GM12878 (cell line): ENCODE results near the gene RAPGEF1. TPM values are rescaled to one million over a fixed set of nuclear protein-coding genes. Genes with fewer than 3 reads are reported as not detected.
A peak's percentile ranks its signal among the peaks of the same experiment; 100 is the strongest.

Source experiments
- ATAC-seq: fragments of 200-7000 bp; cut with Tn5 transposase; 3 replicates; pipeline ENCODE4 v1.9.1; 2020; ENCODE audit warnings: mild to moderate bottlenecking, moderate library complexity
- BruUV-seq: library from RNA; stranded (reverse); fragments of 400-500 nt; replicated peaks from 2 replicates; lab custom pipeline; 2021; lab: Mats Ljungman, UMichigan
- CTCF ChIA-PET: fragments of 300-600 bp; sonication (Branson Sonifier 250); formaldehyde crosslinking; extraction: SDS; loops from one replicate; lab custom pipeline; 2021; ENCODE audit warnings: inconsistent platforms; lab: Yijun Ruan, JAX
- POLR2A ChIA-PET: fragments of 350-600 bp; formaldehyde crosslinking; extraction: SDS; loops from one replicate; lab custom pipeline; 2021; ENCODE audit warnings: inconsistent platforms; lab: Charles Lee
- RAD21 ChIA-PET: fragments of 300-600 bp; sonication (Branson Sonifier 250); formaldehyde crosslinking; loops from one replicate; lab custom pipeline; 2023; ENCODE audit warnings: antibody characterized with exemption; ENCODE audit not compliant: unreplicated experiment; lab: Charles Lee
- SMC1A ChIA-PET: fragments of 300-600 bp; sonication (Branson Sonifier 250); formaldehyde crosslinking; loops from one replicate; lab custom pipeline; 2023; ENCODE audit not compliant: unreplicated experiment, uncharacterized antibody; lab: Charles Lee
- DNase-seq: peaks from one replicate; pipeline ENCODE4 v3.0.0-alpha.2; 2011; ENCODE audit warnings: low read depth, low spot score
- FAIRE-seq: peaks from 3 replicates; lab custom pipeline; 2011; peaks lifted over from hg19 to GRCh38; lab: Jason Lieb, UNC
- H2AFZ ChIP-seq: 2 replicates; pipeline ENCODE4 v1.6.0; 2011; ENCODE audit warnings: low read depth, low read length, control low read depth; ENCODE audit not compliant: control insufficient read depth
- H3K27ac ChIP-seq: 2 replicates; pipeline ENCODE4 v1.5.1; 2011; ENCODE audit warnings: control low read depth; ENCODE audit not compliant: control insufficient read depth, insufficient read depth
- H3K27me3 ChIP-seq, 2 experiments: replicated peaks in 1 of 2; 2 replicates each; pipeline versions ENCODE4 v1.6.0 to v1.6.1; 2011; ENCODE audit warnings: low read length in 1 of 2; ENCODE audit not compliant: control insufficient read depth in 2 of 2, insufficient read depth in 2 of 2
- H3K36me3 ChIP-seq, 2 experiments: 2 replicates each; pipeline ENCODE4 v1.5.1; 2011; ENCODE audit warnings: low read length in 1 of 2; ENCODE audit not compliant: control insufficient read depth in 2 of 2, insufficient read depth in 2 of 2
- H3K4me1 ChIP-seq: 2 replicates; pipeline ENCODE4 v1.6.1; 2011; ENCODE audit warnings: mild to moderate bottlenecking, low read length, moderate library complexity, mixed read lengths; ENCODE audit not compliant: control insufficient read depth, insufficient read depth
- H3K4me2 ChIP-seq: 2 replicates; pipeline ENCODE4 v1.6.0; 2011; ENCODE audit warnings: control low read depth; ENCODE audit not compliant: control insufficient read depth, insufficient read depth
- H3K4me3 ChIP-seq: fragments of 200-600 bp; sonication (generic); 2 replicates; pipeline ENCODE4 v1.5.1; 2016
- H3K79me2 ChIP-seq: 2 replicates; pipeline ENCODE4 v1.6.0; 2011; ENCODE audit warnings: low read length; ENCODE audit not compliant: control insufficient read depth, insufficient read depth
- H3K9ac ChIP-seq: 2 replicates; pipeline ENCODE4 v1.8.0; 2011; ENCODE audit warnings: low read length, control low read depth, mixed read lengths; ENCODE audit not compliant: control insufficient read depth, insufficient read depth
- H3K9me3 ChIP-seq: replicated peaks from 3 replicates; pipeline ENCODE4 v1.5.1; 2011; ENCODE audit warnings: mild to moderate bottlenecking, low read length; ENCODE audit not compliant: control insufficient read depth, insufficient read depth
- H4K20me1 ChIP-seq: 2 replicates; pipeline ENCODE4 v1.6.0; 2011; ENCODE audit not compliant: control insufficient read depth, insufficient read depth
- CREB1 ChIP-seq: IDR thresholded peaks from 2 replicates; pipeline ENCODE4 v1.6.1; 2012; ENCODE audit warnings: low read depth, mild to moderate bottlenecking, inconsistent platforms
- CREM ChIP-seq: IDR thresholded peaks from 2 replicates; pipeline ENCODE4 v1.6.1; 2014; ENCODE audit warnings: antibody characterized with exemption, low read depth
- WGBS: methylation state at CpG from one replicate; pipeline ENCODE4 v1.1.6; 2016; ENCODE audit warnings: low lambda C conversion rate; ENCODE audit not compliant: insufficient replicate concordance, insufficient coverage; ENCODE audit errors: missing lambda C conversion rate; 5-methylcytosine and 5-hydroxymethylcytosine counted together
- in situ Hi-C: fragments of 300-500 bp; cut with MboI; formaldehyde crosslinking; loops from 9 replicates; pipeline ENCODE4 v1.14.3; 2018; ENCODE audit warnings: mixed read lengths
- intact Hi-C: fragments of 100-400 bp; cut with micrococcal nuclease; formaldehyde crosslinking; loops from one replicate; pipeline ENCODE4 v1.14.2; 2022; ENCODE audit not compliant: unreplicated experiment
- polyA plus RNA-seq, 11 experiments: library from polyadenylated mRNA; depleted of rRNA in 4 of 11; unstranded in 6 of 11; stranded (reverse) in 5 of 11; fragments of >200 nt; fragmentation: Nextera tagmentation in 4 of 11; fragmentation: Illumina TruSeq in 1 of 11; extraction: Ambion mirVana in 4 of 11; extraction: Trizol in 1 of 11; gene quantifications; 1 replicate in 1 of 11; 2 replicates in 10 of 11; pipeline versions ENCODE4 v1.2.1 to v1.2.3, GENCODE V29; 2011 to 2016; ENCODE audit warnings: inconsistent platforms in 2 of 11, missing spikeins in 2 of 11, low read depth in 1 of 11
- total RNA-seq, 4 experiments: library from RNA; depleted of rRNA in 3 of 4; stranded (reverse); fragments of >200 nt in 3 of 4; fragmentation: Illumina TruSeq in 1 of 4; extraction: Trizol in 1 of 4; gene quantifications; 2 replicates each; pipeline versions ENCODE4 v1.2.1 to v1.2.3, GENCODE V29; 2013 to 2021
- TF ChIP-seq, protein P1 (sequence below), 3 experiments: IDR thresholded peaks in 2 of 3; conservative IDR thresholded peaks in 1 of 3; 2 replicates each; pipeline ENCODE4 v1.5.1; 2011; ENCODE audit warnings: low read depth in 3 of 3, low read length in 3 of 3, mild to moderate bottlenecking in 3 of 3, control low read depth in 2 of 3, moderate library complexity in 2 of 3, inconsistent platforms in 1 of 3, mixed read lengths in 1 of 3; ENCODE audit not compliant: control insufficient read depth in 2 of 3, insufficient read depth in 1 of 3; ENCODE audit errors: extremely low read depth in 1 of 3

RAPGEF1 gene
- total and polyA plus RNA-seq, 10 of the 15 experiments (the other 5 are each of a cell fraction or from before 2014, with no cell fraction given), result 0.42 to 113 (median 45.9) TPM

- peak; percentile 58 for ATAC-seq
- H3K27ac ChIP-seq, result peak overlapping the region; percentile 0; the same call in 1 of the 2 replicates
Observed at GRCh38 chr9:131635285-131635684, 104.6 kb downstream of the RAPGEF1 start.

More at GRCh38 chr9:131635285-131635684, 104.6 kb downstream of the RAPGEF1 start:
- ChIA-PET CTCF (interaction anchor here (0.9 kb wide), 1 partner anchor 110 kb away, joined by 3 read pairs; no protein-coding TSS in a partner anchor), SMC1A (interaction anchor here (1.8 to 2.8 kb wide), 5 partner anchors 11 to 42 kb away, joined by 5 to 8 read pairs (median 6); no protein-coding TSS in a partner anchor), POLR2A (interaction anchor here (0.6 to 1.3 kb wide), 7 partner anchors 8 to 1568 kb away, joined by 3 to 11 read pairs (median 4); no protein-coding TSS in a partner anchor), RAD21 (interaction anchor here (0.6 kb wide), 1 partner anchor 81 kb away, joined by 4 read pairs; no protein-coding TSS in a partner anchor)
- DNase-seq (no peak), FAIRE-seq (no peak)
- BruUV-seq, result no TSS peak
- Histone ChIP-seq H3K9me3 (no peaks in the 10 kb centered on the region), H2AFZ (no peak overlapping the region), H4K20me1 (no peaks in the 10 kb centered on the region), H3K79me2 (peaks cover 12% of the 10 kb centered on the region), H3K4me2 (no peak overlapping the region), H3K9ac (no peak overlapping the region), H3K36me3 (peaks cover 24 to 50% of the 10 kb centered on the region in 2 experiments), H3K4me1 (peaks cover 14% of the 10 kb centered on the region), H3K27me3 (no peaks in the 10 kb centered on the region), H3K4me3 (no peak overlapping the region)
- TF ChIP-seq, protein P1, sequence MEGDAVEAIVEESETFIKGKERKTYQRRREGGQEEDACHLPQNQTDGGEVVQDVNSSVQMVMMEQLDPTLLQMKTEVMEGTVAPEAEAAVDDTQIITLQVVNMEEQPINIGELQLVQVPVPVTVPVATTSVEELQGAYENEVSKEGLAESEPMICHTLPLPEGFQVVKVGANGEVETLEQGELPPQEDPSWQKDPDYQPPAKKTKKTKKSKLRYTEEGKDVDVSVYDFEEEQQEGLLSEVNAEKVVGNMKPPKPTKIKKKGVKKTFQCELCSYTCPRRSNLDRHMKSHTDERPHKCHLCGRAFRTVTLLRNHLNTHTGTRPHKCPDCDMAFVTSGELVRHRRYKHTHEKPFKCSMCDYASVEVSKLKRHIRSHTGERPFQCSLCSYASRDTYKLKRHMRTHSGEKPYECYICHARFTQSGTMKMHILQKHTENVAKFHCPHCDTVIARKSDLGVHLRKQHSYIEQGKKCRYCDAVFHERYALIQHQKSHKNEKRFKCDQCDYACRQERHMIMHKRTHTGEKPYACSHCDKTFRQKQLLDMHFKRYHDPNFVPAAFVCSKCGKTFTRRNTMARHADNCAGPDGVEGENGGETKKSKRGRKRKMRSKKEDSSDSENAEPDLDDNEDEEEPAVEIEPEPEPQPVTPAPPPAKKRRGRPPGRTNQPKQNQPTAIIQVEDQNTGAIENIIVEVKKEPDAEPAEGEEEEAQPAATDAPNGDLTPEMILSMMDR (IDR thresholded peaks at IDR 0.05 in 2 of 3, conservative IDR thresholded peaks at IDR 0.05 in 1 of 3; ENCODE audit: control insufficient read depth in 2 of 3, extremely low read depth in 1 of 3, insufficient read depth in 1 of 3, low read depth in 3 of 3, low read length in 3 of 3), result no peak
- TF ChIP-seq CREB1, result peak; percentile 41; the same call in 1 of the 2 replicates
- TF ChIP-seq CREM, result 0 out of 2 replicates have a peak, but pooled peaks have one; percentile 19
- in situ Hi-C loops, result no loop called here
- 69% methylated on average over 6 of the region's 6 CpGs for WGBS
- intact Hi-C loops, result no loop called here
